ENCODE data around the gene DHRS4L2.
"Not testable (repeated sequence)": the region's sequence is repeated elsewhere in the genome, so short reads cannot be mapped to it uniquely, and the experiment has no call there.

The DHRS4L2 gene

GRCh38 chr14:23950411-23951135 lies 38.2 kb upstream of the DHRS4L2 start:
- H3K27ac ChIP-seq = no peak overlapping the region
- H3K36me3 ChIP-seq = no peaks in the 10 kb centered on the region
- no peak overlapping the region for H3K4me3 ChIP-seq (ENCODE audit: low read depth, low read length)
- no peak for DNase-seq
- no peaks in the 10 kb centered on the region for H3K27me3 ChIP-seq (ENCODE audit: insufficient read depth, low read depth, severe bottlenecking)
- peaks cover 9% of the 10 kb centered on the region for H3K9me3 ChIP-seq (ENCODE audit: severe bottlenecking)
- TF ChIP-seq CTCF (IDR thresholded peaks at IDR 0.05; ENCODE audit: low read depth, low read length) = no peak

DNA sequence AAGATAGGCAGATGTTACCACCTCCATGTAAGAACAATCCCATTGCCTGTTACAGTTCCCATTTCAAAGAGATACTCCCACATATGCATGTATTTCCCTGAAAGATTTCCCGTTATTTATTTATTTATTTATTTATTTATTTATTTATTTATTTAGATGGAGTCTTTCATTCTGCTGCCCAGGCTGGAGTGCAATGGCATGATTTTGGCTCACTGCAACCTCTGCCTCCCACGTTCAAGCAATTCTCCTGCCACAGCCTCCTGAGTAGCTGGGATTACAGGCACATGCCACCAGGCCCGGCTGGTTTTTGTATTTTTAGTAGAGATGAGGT lies 37.6 kb upstream of the DHRS4L2 start:
- H3K36me3 ChIP-seq; H3K4me3 ChIP-seq (ENCODE audit: low read depth, low read length); H3K9me3 ChIP-seq (ENCODE audit: severe bottlenecking); H3K27ac ChIP-seq; DNase-seq; H3K27me3 ChIP-seq (ENCODE audit: insufficient read depth, low read depth, severe bottlenecking): not testable (repeated sequence)

- TF ChIP-seq CTCF (IDR thresholded peaks at IDR 0.05; ENCODE audit: low read depth, low read length) = peak; percentile 63
- peak; percentile 70 for DNase-seq
- no peak overlapping the region for H3K4me3 ChIP-seq (ENCODE audit: low read depth, low read length)
These were observed 37.0 kb upstream of the DHRS4L2 start for GRCh38 chr14:23951590-23952201.

DNA sequence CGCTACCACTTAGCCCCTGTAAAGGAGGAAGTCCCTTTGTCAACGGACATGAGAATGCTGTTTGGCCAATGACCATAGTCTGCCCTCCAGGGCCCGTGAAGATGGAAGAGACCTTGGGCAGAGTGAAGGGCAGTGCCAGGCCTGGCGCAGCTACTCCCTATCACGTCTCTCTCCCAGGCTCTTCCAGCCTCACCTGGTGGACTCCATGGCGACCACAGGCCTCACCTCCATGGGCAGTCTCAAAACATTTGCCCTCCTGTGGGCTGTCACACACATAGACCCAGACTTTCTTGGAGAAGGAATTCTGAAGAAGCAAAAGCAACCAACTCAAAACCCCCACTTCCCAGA lies 35.6 kb upstream of the DHRS4L2 start:
- peak overlapping the region; percentile 82; the same call in 1 of the 2 replicates for H3K27ac ChIP-seq
- not testable (repeated sequence) for H3K9me3 ChIP-seq (ENCODE audit: severe bottlenecking); DNase-seq; H3K27me3 ChIP-seq (ENCODE audit: insufficient read depth, low read depth, severe bottlenecking); H3K36me3 ChIP-seq
- peak overlapping the region; percentile 65 for H3K4me3 ChIP-seq (ENCODE audit: low read depth, low read length)

More at GRCh38 chr14:23951590-23952201, 37.0 kb upstream of the DHRS4L2 start:
- Histone ChIP-seq H3K36me3 (no peaks in the 10 kb centered on the region), H3K9me3 (ENCODE audit: severe bottlenecking) (peaks cover 9% of the 10 kb centered on the region), H3K27ac (no peak overlapping the region), H3K27me3 (ENCODE audit: insufficient read depth, low read depth, severe bottlenecking) (no peaks in the 10 kb centered on the region)

DNA sequence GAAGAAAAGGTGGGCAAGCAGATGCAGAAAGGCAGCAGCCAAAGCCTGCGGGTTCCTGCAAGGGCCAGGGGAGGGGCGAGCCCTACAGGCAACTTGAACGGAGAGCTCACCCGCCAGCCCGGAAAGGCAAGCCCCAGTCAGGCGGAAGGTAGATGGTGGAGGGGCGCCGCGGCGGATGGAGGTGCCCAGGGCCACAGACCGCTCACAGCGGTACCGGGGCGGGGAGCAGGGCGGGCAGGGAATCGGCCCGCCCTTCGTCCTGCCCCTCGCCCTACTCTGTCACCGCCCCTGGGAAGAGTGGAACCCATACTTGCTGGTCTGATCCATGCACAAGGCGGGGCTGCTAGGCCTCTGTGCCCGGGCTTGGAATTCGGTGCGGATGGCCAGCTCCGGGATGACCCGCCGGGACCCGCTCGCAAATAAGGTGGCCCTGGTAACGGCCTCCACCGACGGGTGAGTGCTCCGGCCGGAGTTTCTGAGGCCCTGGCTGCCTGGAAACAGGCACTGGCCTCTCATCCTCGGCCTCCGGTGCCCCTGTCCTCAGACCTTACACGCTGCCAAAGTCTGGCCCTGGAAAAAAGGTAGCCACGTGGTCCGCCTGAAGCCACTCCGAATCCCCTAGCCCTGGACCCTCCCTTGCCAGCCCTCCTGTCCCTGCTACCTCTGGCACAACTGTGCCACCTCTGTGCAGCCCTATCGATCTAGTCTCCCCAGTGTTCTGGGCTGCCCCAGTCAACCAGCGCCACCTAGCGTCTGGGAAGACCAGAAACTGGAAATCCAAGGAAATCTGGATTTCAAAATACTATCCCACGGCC lies 35.1 kb upstream of the DHRS4L2 start, which contains the start of gene DHRS4:
TSS of gene DHRS4 (plus strand) at position 307 of the 815 bp plus-strand sequence. CDS start at position 326, 19 bp downstream.
- no peaks in the 10 kb centered on the region for H3K27me3 ChIP-seq (ENCODE audit: insufficient read depth, low read depth, severe bottlenecking)

GRCh38 chr14:23954279-23954614 lies 34.5 kb upstream of the DHRS4L2 start:
- H3K9me3 ChIP-seq (ENCODE audit: severe bottlenecking); H3K27me3 ChIP-seq (ENCODE audit: insufficient read depth, low read depth, severe bottlenecking); DNase-seq; H3K36me3 ChIP-seq: not testable (repeated sequence)
- H3K4me3 ChIP-seq (ENCODE audit: low read depth, low read length) = peak overlapping the region; percentile 65
- peak overlapping the region; percentile 82; the same call in 1 of the 2 replicates for H3K27ac ChIP-seq

More for the DNA sequence above, 35.1 kb upstream of the DHRS4L2 start, which contains the start of gene DHRS4:
- peak within 1 kb of the TSS; percentile 82 for H3K27ac ChIP-seq
- peak; percentile 71 for TF ChIP-seq CTCF (IDR thresholded peaks at IDR 0.05; ENCODE audit: low read depth, low read length)
- peak within 1 kb of the TSS; percentile 65 for H3K4me3 ChIP-seq (ENCODE audit: low read depth, low read length)
- H3K36me3 ChIP-seq = no peaks in the 10 kb centered on the region
- peaks cover 9% of the 10 kb centered on the region for H3K9me3 ChIP-seq (ENCODE audit: severe bottlenecking)
- DNase-seq = peak; percentile 83

GRCh38 chr14:23954965-23955364 lies 33.8 kb upstream of the DHRS4L2 start:
- H3K27ac ChIP-seq; H3K4me3 ChIP-seq (ENCODE audit: low read depth, low read length): not testable (repeated sequence)

DNA sequence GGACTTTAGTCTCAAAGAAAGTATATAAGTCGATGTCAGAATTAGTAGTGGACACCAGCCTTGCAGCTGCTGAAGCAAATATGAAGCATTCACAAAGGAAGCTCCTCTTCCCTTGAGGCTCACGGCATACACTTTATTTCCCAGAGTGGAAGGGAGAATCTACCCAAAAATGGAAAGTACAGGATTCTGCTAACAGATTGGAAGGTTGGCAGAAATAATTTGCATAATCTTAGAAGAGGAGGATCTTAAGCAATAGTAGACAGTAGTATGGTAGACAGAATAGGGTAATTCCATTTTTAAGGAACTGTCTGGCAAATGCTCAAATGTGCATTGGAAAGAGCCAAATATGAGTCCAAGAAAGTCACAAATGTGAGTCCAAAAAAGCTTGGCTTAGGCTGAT lies 32.9 kb upstream of the DHRS4L2 start:
- not testable (repeated sequence) for H3K27ac ChIP-seq; DNase-seq; H3K9me3 ChIP-seq (ENCODE audit: severe bottlenecking); H3K27me3 ChIP-seq (ENCODE audit: insufficient read depth, low read depth, severe bottlenecking); H3K36me3 ChIP-seq; H3K4me3 ChIP-seq (ENCODE audit: low read depth, low read length)

More at GRCh38 chr14:23954965-23955364, 33.8 kb upstream of the DHRS4L2 start:
- not testable (repeated sequence) for H3K36me3 ChIP-seq; H3K9me3 ChIP-seq (ENCODE audit: severe bottlenecking); H3K27me3 ChIP-seq (ENCODE audit: insufficient read depth, low read depth, severe bottlenecking); DNase-seq

DNA sequence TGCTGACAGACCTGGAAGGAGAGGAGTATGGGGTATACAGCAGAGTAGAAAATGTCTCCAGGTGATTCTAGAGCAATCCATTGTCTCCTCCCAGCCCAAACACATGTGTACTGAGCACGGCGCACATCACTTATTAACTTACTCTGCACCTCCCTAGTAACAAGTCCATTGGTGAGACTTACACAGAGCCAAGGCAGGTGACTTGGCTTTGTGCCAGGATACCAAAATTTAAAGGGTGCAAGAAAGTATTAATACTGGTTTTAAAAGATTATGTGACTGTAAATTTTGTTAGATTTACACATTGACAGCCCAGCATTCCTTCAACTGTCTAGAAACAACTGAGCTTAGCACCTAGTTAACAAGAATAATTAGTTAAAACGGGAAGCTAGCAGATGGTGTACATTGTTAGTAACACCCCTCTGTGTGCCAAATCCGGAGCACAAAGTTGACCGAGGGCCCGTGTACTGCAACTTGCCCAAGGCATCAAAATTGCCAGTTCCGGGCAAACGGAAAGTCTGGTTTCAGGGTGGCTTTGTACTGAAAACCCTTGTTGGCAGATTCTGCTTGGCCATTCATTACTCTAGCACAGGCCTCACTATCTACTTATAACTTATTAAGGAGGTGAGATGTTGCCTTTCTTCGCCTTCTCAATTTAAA lies 30.7 kb upstream of the DHRS4L2 start:
- DNase-seq; H3K36me3 ChIP-seq; H3K4me3 ChIP-seq (ENCODE audit: low read depth, low read length): not testable (repeated sequence)

GRCh38 chr14:23960899-23961298 lies 27.8 kb upstream of the DHRS4L2 start:
- not testable (repeated sequence) for H3K27me3 ChIP-seq (ENCODE audit: insufficient read depth, low read depth, severe bottlenecking); H3K27ac ChIP-seq; H3K36me3 ChIP-seq; H3K9me3 ChIP-seq (ENCODE audit: severe bottlenecking); H3K4me3 ChIP-seq (ENCODE audit: low read depth, low read length); DNase-seq

More for the DNA sequence above, 30.7 kb upstream of the DHRS4L2 start:
- H3K9me3 ChIP-seq (ENCODE audit: severe bottlenecking); H3K27me3 ChIP-seq (ENCODE audit: insufficient read depth, low read depth, severe bottlenecking); H3K27ac ChIP-seq: not testable (repeated sequence)
